HG02981 (cell line): Measurements from ENCODE around the gene ATF6.

Source experiments
- ATAC-seq: cut with Tn5 transposase; IDR thresholded peaks from one replicate; pipeline ENCODE4 v1.9.1; 2021; ENCODE audit warnings: mild to moderate bottlenecking, moderate library complexity; ENCODE audit not compliant: unreplicated experiment

The ATF6 gene

GRCh38 chr1:161989786-161990185, 223.7 kb downstream of the ATF6 start:
- ATAC-seq: no peak

GRCh38 chr1:161993576-161993975, 227.5 kb downstream of the ATF6 start:
- no peak for ATAC-seq

GRCh38 chr1:161994175-161994668, 228.1 kb downstream of the ATF6 start:
- no peak for ATAC-seq

- no peak for ATAC-seq
These were observed 231.0 kb downstream of the ATF6 start for GRCh38 chr1:161997152-161997551.

- no peak for ATAC-seq
These were observed 232.7 kb downstream of the ATF6 start for GRCh38 chr1:161998811-161999210.

- ATAC-seq: no peak
These were observed 233.4 kb downstream of the ATF6 start for GRCh38 chr1:161999301-162000052.

GRCh38 chr1:162000053-162000420, 233.9 kb downstream of the ATF6 start:
- ATAC-seq: no peak

- ATAC-seq: no peak
These were observed 237.1 kb downstream of the ATF6 start for GRCh38 chr1:162003061-162003829.

DNA sequence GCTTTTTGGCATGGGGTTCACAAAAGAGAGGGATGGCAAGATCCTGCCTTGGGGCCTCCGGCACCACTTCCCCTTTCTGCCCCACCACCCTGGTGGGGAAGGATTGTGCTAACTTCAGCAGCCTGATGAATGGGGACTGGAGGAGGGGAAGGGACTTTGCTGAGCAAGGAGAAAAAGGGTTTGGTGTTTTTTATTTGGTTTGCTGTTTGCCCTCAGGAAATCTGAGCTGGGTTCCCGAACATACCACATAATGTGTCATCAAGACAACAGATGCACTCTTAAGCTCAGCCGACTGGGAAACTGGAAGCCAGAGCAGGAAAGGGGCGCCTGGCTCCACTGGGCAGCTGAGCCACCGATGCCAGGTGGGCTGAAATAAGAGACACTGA, 237.7 kb downstream of the ATF6 start:
- no peak for ATAC-seq

- no peak for ATAC-seq
These were observed 238.4 kb downstream of the ATF6 start for GRCh38 chr1:162004441-162004950.

- no peak for ATAC-seq
These were observed 240.0 kb downstream of the ATF6 start for GRCh38 chr1:162006081-162006480.

DNA sequence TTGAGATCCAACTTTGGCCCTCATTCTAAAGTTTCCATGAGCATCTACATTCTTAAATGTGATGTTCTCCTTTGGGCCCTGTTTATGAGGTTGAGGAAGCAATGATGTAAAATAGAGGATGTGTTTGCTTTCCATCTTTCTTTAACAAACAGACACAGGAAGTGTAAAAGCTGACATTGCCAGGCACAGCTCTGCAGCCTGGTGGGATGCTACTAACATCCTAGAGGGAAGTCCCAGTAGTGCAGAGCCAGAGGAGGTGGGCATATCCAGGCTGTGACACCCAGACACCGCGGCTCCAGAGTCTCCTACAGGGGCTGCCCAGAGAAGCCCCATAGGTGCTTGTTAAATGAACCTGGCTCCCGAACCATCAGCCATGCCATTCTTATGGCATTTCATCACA, 241.3 kb downstream of the ATF6 start:
- ATAC-seq: no peak

DNA sequence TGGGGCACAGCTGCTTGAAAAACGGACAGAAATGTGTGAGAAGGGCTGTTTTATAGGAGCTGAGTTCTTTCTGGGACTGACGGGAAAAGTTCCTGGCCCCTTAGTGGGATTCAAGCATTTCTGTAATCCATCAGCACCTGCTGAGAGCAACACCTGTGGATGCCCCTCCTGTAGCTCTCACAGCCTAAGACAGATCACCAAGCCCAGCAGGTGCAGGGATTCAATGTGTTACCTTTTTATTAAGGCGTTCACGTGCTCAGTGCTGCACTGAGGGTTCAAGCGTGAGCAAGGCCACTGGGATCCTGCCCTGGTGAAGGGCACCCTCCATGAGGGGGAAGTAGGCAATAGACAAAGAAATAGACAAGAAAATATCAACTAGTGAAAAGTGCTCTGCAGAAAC, 242.7 kb downstream of the ATF6 start:
- ATAC-seq: no peak

GRCh38 chr1:162009501-162010174, 243.5 kb downstream of the ATF6 start:
- ATAC-seq: no peak

DNA sequence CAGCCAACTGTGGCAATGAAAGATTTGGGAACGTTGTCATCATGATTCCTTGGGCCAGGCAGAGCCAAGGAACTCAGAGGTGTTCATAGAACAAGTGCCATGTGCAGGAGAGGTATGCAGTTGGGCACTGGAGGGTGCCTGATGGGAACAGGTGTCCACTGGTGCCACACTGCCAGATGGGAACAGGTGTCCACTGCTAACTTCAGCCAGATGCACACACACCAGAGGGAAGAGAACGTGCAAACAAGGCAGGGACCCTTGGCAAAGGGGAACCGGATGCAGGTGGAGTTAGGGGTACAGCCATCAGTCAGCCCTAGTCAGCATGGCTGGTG, 244.0 kb downstream of the ATF6 start:
- ATAC-seq: no peak

- no peak for ATAC-seq
These were observed 245.4 kb downstream of the ATF6 start for GRCh38 chr1:162011337-162012012.

DNA sequence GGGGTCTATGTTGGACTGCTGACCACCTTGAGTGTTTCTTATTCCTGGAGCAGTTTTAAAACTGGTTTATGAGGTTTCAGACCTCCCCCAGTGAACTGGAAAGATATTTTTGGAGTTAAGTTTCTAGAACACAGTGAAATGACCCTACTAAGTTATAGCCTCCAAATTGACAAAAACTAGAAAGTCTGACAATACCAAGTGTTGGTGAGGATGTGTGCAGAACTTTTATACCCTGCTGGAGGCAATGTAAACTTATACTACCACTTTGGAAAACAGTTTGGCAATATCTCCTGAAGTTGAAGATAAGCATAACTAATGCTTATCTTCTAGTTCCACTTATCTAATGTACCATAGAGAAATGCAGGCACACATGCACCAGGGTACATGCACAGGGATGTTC, 247.2 kb downstream of the ATF6 start:
- ATAC-seq: no peak
